ENCODE results near the gene TMA7B.

GRCh38 chr22:39932918-39933649, 27.1 kb upstream of the TMA7B start:
- TF ChIP-seq CTCF (IDR thresholded peaks at IDR 0.05) (peak; percentile 89), EZH2 (IDR thresholded peaks at IDR 0.05) (no peak)
